Measurements from ENCODE around the gene DTYMK.
A peak's percentile ranks its signal among the peaks of the same experiment; 100 is the strongest.

The DTYMK gene

GRCh38 chr2:241703032-241703604 lies 16.5 kb upstream of the DTYMK start:
- peak; percentile 37 for DNase-seq

- peak; percentile 64 for DNase-seq
These were observed 15.8 kb upstream of the DTYMK start for GRCh38 chr2:241702155-241703031.

- DNase-seq: peak; percentile 87
These were observed 15.0 kb upstream of the DTYMK start, which contains the start of gene ING5 for GRCh38 chr2:241701399-241702154. TSS of gene ING5 (plus strand) at chr2:241702039. CDS start at chr2:241702066, 27 bp downstream.

GRCh38 chr2:241701149-241701398 lies 14.5 kb upstream of the DTYMK start:
- peak; percentile 90 for DNase-seq

- DNase-seq: no peak
These were observed 9.0 kb upstream of the DTYMK start for GRCh38 chr2:241695651-241696050.

GRCh38 chr2:241692448-241692847 lies 5.8 kb upstream of the DTYMK start:
- DNase-seq: no peak

GRCh38 chr2:241690202-241690717 lies 3.6 kb upstream of the DTYMK start:
- no peak for DNase-seq

- DNase-seq: no peak
These were observed 2.7 kb upstream of the DTYMK start for GRCh38 chr2:241689306-241689705.

- no peak for DNase-seq
These were observed 328 bp downstream of the DTYMK start for GRCh38 chr2:241686324-241686649.

- no peak for DNase-seq
These were observed 5.6 kb downstream of the DTYMK start for GRCh38 chr2:241680827-241681599.

GRCh38 chr2:241680044-241680443 lies 6.6 kb downstream of the DTYMK start:
- no peak for DNase-seq

- DNase-seq: no peak
These were observed 7.7 kb downstream of the DTYMK start for GRCh38 chr2:241678784-241679540.

GRCh38 chr2:241678307-241678706 lies 8.3 kb downstream of the DTYMK start:
- no peak for DNase-seq

GRCh38 chr2:241677392-241677791 lies 9.2 kb downstream of the DTYMK start:
- DNase-seq: no peak

GRCh38 chr2:241676665-241677064 lies 9.9 kb downstream of the DTYMK start:
- DNase-seq: no peak

- DNase-seq: no peak
These were observed 10.7 kb downstream of the DTYMK start for GRCh38 chr2:241675885-241676284.

- no peak for DNase-seq
These were observed 12.6 kb downstream of the DTYMK start for GRCh38 chr2:241673797-241674725.

- DNase-seq: no peak
These were observed 13.4 kb downstream of the DTYMK start for GRCh38 chr2:241673189-241673663.

GRCh38 chr2:241672243-241673188 lies 14.1 kb downstream of the DTYMK start:
- no peak for DNase-seq

Data from NCI-H1694 treated with DMSO at 0.1 percent for 48 hours (cell line).